Measurements from ENCODE around the gene MYOZ2. TPM values are rescaled to one million over a fixed set of nuclear protein-coding genes. Genes with fewer than 3 reads are reported as not detected.

Gene MYOZ2
- total and polyA plus RNA-seq, 2 of the 13 experiments (the other 11 are each of a cell fraction or from before 2014, with no cell fraction given) = 0.03 TPM; not detected in 1

DNA sequence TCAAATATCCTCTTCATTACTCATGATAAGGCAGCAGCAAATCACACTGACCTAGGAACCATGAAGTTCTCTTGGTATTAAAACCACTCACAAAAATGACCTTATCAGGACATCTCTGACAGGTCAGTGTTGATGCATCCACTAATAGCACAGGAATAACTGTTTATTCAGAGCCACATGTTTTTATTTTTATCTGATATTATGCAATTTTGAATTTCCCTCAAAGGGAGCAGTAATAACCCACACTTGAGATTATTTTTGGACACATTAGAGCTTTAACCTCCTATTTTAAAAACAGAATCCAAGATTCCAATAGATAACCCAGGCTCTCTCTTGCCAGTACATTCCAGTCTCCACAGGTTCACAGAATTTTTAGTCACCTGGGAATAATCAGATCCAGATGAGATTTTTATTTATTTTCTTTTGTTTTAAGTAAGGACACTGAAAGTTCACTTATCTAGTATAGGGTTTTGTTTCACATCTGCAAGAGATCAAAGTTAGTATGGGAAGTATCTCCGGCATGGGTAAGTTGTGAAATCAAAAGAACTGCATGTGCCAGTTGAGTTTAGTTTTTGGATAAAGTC, 36.3 kb upstream of the MYOZ2 start:
- Histone ChIP-seq H3K79me2 (ENCODE audit: insufficient read depth, low read length) (no peaks in the 10 kb centered on the region), H3K4me2 (ENCODE audit: low read depth, low read length) (no peak overlapping the region), H2AFZ (ENCODE audit: low read length) (no peak overlapping the region), H3K27ac (ENCODE audit: extremely low read length, insufficient read depth, low read length) (no peak overlapping the region), H3K9me3 (ENCODE audit: low read length) (no peaks in the 10 kb centered on the region), H3K9ac (ENCODE audit: insufficient read depth, low read depth, low read length) (no peak overlapping the region), H3K4me1 (ENCODE audit: insufficient read depth, low read length) (peaks cover 13% of the 10 kb centered on the region), H3K36me3 (replicated peaks in 1 of 2; ENCODE audit: control insufficient read depth in 1 of 2, insufficient read depth in 2 of 2, low read length in 2 of 2) (no peaks in the 10 kb centered on the region), H4K20me1 (ENCODE audit: insufficient read depth, low read length) (no peaks in the 10 kb centered on the region), H3K27me3 (ENCODE audit: control insufficient read depth in 1 of 2, insufficient read depth in 2 of 2, low read length in 2 of 2) (no peaks in the 10 kb centered on the region), H3K4me3 (replicated peaks in 1 of 3; ENCODE audit: insufficient read depth in 1 of 3, low read depth in 2 of 3, low read length in 3 of 3) (no peak overlapping the region)
- no peak for FAIRE-seq
- no TSS peak for BruUV-seq (replicated peaks)
- DNase-seq (ENCODE audit: low spot score) = no peak
- WGBS (ENCODE audit: low lambda C conversion rate) = 13% methylated on average over 1 of the region's 1 CpG
- ChIA-PET POLR2A (no interaction called here), CTCF (ENCODE audit: low intra/inter-chr PET ratio, low total read pairs) (no interaction called here)
- intact Hi-C loops (cut with micrococcal nuclease; ENCODE audit: unreplicated experiment) = no loop called here
- in situ Hi-C loops (cut with HindIII; ENCODE audit: extremely low pct_ligation_motif_present, low pct_unique_long_range_greater_than_20kb) = no loop called here
- ATAC-seq = no peak
- no peak for TF ChIP-seq SPEN (CRISPR knock-in tag; IDR thresholded peaks at IDR 0.05; ENCODE audit: low read depth)
- TF ChIP-seq KDM4B (CRISPR knock-in tag; IDR thresholded peaks at IDR 0.05) = no peak
- no peak for TF ChIP-seq RNF219 (CRISPR knock-in tag; IDR thresholded peaks at IDR 0.05)
- TF ChIP-seq NCOA5 (CRISPR knock-in tag; IDR thresholded peaks at IDR 0.05) = no peak
- no peak for TF ChIP-seq HMGXB4 (CRISPR knock-in tag; IDR thresholded peaks at IDR 0.05; ENCODE audit: borderline replicate concordance in 1 of 2, low read depth in 1 of 2)
- TF ChIP-seq BRCA1 (CRISPR knock-in tag; IDR thresholded peaks at IDR 0.05) = no peak
- no peak for TF ChIP-seq ZNF17 (CRISPR knock-in tag; IDR thresholded peaks at IDR 0.05)
- TF ChIP-seq MAFG (CRISPR knock-in tag; IDR thresholded peaks at IDR 0.05) = no peak
- no peak for TF ChIP-seq ZNF7 (CRISPR knock-in tag; IDR thresholded peaks at IDR 0.05)
- TF ChIP-seq ZBTB2 (CRISPR knock-in tag; IDR thresholded peaks at IDR 0.05; ENCODE audit: low read depth) = no peak
- no peak for TF ChIP-seq AKNA (CRISPR knock-in tag; IDR thresholded peaks at IDR 0.05; ENCODE audit: borderline replicate concordance)
- no peak for TF ChIP-seq PRMT3 (CRISPR knock-in tag; IDR thresholded peaks at IDR 0.05; ENCODE audit: borderline replicate concordance, low read depth)
- TF ChIP-seq CREM (IDR thresholded peaks at IDR 0.05) = no peak
- no peak for TF ChIP-seq CREM (CRISPR knock-in tag; IDR thresholded peaks at IDR 0.05)
- no peak for TF ChIP-seq ZNF263 (CRISPR knock-in tag; IDR thresholded peaks at IDR 0.05)

Data from HepG2 (cell line).